ENCODE measurements around the gene AK1.

The AK1 gene

GRCh38 chr9:127867356-127868277, 9.9 kb downstream of the AK1 start:
- DNase-seq (ENCODE audit: low read depth, low spot score), result no peak

- no peak for DNase-seq (ENCODE audit: low read depth, low spot score)
These were observed 10.9 kb downstream of the AK1 start for GRCh38 chr9:127866535-127866934.

- no peak for DNase-seq (ENCODE audit: low read depth, low spot score)
These were observed 11.6 kb downstream of the AK1 start for GRCh38 chr9:127865645-127866464.

- no peak for DNase-seq (ENCODE audit: low read depth, low spot score)
These were observed 14.3 kb downstream of the AK1 start for GRCh38 chr9:127863191-127863621.

GRCh38 chr9:127862075-127863011, 15.1 kb downstream of the AK1 start:
- no peak for DNase-seq (ENCODE audit: low read depth, low spot score)

- DNase-seq (ENCODE audit: low read depth, low spot score), result no peak
These were observed 16.7 kb downstream of the AK1 start for GRCh38 chr9:127860779-127861178.

- DNase-seq (ENCODE audit: low read depth, low spot score), result no peak
These were observed 17.2 kb downstream of the AK1 start for GRCh38 chr9:127860260-127860659.

GRCh38 chr9:127858041-127858512, 19.4 kb downstream of the AK1 start:
- no peak for DNase-seq (ENCODE audit: low read depth, low spot score)

GRCh38 chr9:127857278-127857677, 20.2 kb downstream of the AK1 start:
- no peak for DNase-seq (ENCODE audit: low read depth, low spot score)

GRCh38 chr9:127856729-127857116, 20.8 kb downstream of the AK1 start:
- no peak for DNase-seq (ENCODE audit: low read depth, low spot score)

GRCh38 chr9:127856094-127856728, 21.3 kb downstream of the AK1 start:
- DNase-seq (ENCODE audit: low read depth, low spot score), result no peak

- no peak for DNase-seq (ENCODE audit: low read depth, low spot score)
These were observed 22.0 kb downstream of the AK1 start for GRCh38 chr9:127855522-127855921.

GRCh38 chr9:127854960-127855359, 22.5 kb downstream of the AK1 start:
- no peak for DNase-seq (ENCODE audit: low read depth, low spot score)

- no peak for DNase-seq (ENCODE audit: low read depth, low spot score)
These were observed 23.2 kb downstream of the AK1 start, which contains the start of gene ENG for GRCh38 chr9:127854184-127854806. Gene ENG, minus strand, starts transcription at chr9:127854658. Its CDS starts 303 bp downstream, at chr9:127854355.

- DNase-seq (ENCODE audit: low read depth, low spot score), result no peak
These were observed 23.9 kb downstream of the AK1 start for GRCh38 chr9:127853312-127854183.

GRCh38 chr9:127852829-127853228, 24.6 kb downstream of the AK1 start:
- DNase-seq (ENCODE audit: low read depth, low spot score), result no peak

GRCh38 chr9:127850286-127850830, 27.1 kb downstream of the AK1 start:
- no peak for DNase-seq (ENCODE audit: low read depth, low spot score)

- no peak for DNase-seq (ENCODE audit: low read depth, low spot score)
These were observed 28.5 kb downstream of the AK1 start for GRCh38 chr9:127848756-127849504.

Data from activated naive CD8-positive, alpha-beta T cell treated with anti-CD3 and anti-CD28 coated beads, Interleukin-2, amount 50 U/mL, for 16 hours (primary cell).